Measurements from ENCODE around the gene PATE3. TPM values are rescaled to one million over a fixed set of nuclear protein-coding genes. Genes with fewer than 3 reads are reported as not detected.

The PATE3 gene, protein sequence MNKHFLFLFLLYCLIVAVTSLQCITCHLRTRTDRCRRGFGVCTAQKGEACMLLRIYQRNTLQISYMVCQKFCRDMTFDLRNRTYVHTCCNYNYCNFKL
- total RNA-seq (2014; rRNA removed; shearing (Covaris generic)) = not detected in 2 replicates
- polyA plus RNA-seq (2014; cell fraction: nucleus; rRNA removed) = not detected in 2 replicates

GRCh38 chr11:125787827-125788226 lies at the start of gene PATE3:
Gene PATE3 (plus strand): TSS chr11:125788127. CDS start chr11:125788152, 25 bp downstream.
- no peak for DNase-seq (ENCODE audit: extremely low read depth, low read depth)

DNA sequence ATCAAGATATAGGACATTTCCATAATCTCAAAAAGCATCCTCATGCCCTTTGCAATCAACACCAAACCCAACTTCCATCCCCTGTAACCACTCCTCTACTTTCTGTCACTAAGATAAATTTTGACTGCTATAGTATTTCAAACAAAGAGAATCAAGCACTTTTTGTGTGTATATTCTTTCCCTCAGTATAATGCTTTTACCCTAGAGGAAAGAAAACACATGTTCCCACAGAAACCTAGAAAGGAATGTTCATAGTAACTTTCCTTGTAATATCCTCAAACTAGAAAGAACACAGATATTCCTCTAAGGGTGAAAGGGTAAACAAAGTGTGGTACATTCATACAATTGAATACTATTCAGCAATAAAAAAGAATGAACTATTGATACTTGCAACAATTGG lies 47.3 kb upstream of the PATE3 start:
- no peak for DNase-seq (ENCODE audit: extremely low read depth, low read depth)

DNA sequence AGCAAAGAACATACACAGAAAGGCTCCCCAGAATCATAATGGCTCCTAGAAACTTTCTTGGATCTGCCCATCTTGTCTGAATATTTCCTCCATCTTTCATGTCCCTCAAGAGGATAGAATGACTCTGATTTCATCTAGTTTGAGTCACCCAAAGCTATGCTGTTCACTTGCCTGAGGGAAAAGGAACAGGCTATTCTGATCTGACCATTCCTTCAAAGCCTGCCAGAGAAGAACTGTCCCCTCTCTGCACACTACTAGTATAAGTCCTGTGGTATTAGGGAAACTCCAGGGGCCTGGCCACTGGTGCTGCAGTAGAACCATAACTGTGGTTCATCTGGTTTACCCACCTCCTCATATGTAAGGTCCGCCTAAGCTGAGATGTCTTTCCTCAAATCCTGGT lies 44.2 kb upstream of the PATE3 start:
- no peak for DNase-seq (ENCODE audit: extremely low read depth, low read depth)

DNA sequence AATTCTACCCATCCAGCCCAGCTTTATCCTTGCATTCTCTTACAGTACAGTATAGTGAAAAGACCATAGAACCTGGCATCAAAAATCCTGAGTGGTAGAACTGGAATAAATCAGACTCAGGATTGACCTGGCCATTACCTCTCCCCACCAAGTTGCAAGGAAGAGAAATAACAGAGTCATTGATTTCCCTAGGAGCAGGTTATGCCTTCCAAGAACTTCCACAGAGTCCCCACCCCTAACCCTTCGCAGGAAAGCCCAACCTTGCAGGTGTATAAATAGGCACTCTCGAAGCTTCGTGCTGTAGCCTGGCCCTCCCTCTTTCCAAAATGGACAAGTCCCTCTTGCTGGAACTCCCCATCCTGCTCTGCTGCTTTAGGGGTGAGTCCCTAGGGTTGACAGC lies 41.9 kb upstream of the PATE3 start, which contains the start of gene PATE1:
Gene PATE1 (plus strand): TSS at position 301 of the 400 bp plus-strand sequence. CDS start 26 bp downstream, at position 327.
- no peak for DNase-seq (ENCODE audit: extremely low read depth, low read depth)

GRCh38 chr11:125750629-125751028 lies 37.3 kb upstream of the PATE3 start:
- DNase-seq (ENCODE audit: extremely low read depth, low read depth) = no peak

DNA sequence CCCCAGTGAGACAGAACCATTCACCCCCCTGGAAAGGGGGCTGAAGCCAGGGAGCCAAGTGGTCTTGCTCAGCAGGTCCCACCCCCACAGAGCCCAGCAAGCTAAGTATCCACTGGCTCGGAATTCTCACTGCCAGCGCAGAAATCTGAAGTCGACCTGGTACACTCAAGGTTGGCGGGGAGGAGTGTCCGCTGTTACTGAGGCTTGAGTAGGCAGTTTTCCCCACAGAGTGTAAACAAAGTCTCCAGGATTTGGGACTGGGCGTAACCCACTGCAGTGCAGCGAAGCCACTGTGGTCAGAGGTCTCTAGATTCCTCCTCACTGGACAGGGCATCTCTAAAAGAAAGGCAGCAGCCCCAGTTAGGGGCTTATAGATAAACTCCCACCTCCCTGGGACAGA lies 31.9 kb upstream of the PATE3 start:
- DNase-seq (ENCODE audit: extremely low read depth, low read depth) = no peak

DNA sequence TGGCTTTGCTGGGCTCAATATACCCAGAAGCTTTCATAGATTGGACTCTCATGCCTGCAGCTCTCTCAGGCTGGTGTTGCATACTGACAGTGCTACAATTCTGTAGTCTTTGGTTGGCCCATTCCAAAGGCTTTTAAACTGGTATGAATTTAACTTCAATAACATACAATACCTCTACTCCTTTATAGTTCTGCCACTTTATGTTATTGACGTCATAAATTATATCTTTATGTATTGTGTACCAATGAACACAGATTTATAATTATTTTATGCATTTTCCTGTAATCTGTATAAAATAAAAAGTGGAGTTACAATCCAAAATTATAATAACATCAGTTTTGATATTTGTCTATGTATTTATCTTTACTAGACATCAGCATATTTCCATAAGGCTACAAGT lies 25.5 kb upstream of the PATE3 start:
- no peak for DNase-seq (ENCODE audit: extremely low read depth, low read depth)

DNA sequence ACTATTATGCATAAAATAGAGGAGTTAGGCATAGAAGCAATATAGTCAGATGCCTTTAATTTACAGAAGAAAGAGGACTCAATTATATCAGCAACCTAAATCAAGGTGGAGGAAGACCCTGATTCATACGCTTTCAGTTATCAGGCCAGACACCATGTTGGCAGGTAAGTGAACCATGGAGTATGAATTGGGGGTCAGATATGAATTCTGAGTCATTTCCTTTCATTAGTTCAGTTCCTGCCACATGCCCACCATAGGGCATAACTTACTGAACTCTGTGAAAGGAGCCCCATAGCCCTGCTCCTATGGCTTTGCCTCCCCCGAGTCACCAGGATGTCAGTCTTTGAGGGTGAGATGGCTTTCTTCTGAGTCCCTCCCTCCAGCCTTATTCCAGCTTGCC lies 24.4 kb upstream of the PATE3 start:
- DNase-seq (ENCODE audit: extremely low read depth, low read depth) = no peak

GRCh38 chr11:125766251-125766650 lies 21.7 kb upstream of the PATE3 start:
- DNase-seq (ENCODE audit: extremely low read depth, low read depth) = no peak

- DNase-seq (ENCODE audit: extremely low read depth, low read depth) = no peak
These were observed 19.4 kb upstream of the PATE3 start for GRCh38 chr11:125768336-125769046.

GRCh38 chr11:125770583-125770982 lies 17.3 kb upstream of the PATE3 start:
- DNase-seq (ENCODE audit: extremely low read depth, low read depth) = no peak

DNA sequence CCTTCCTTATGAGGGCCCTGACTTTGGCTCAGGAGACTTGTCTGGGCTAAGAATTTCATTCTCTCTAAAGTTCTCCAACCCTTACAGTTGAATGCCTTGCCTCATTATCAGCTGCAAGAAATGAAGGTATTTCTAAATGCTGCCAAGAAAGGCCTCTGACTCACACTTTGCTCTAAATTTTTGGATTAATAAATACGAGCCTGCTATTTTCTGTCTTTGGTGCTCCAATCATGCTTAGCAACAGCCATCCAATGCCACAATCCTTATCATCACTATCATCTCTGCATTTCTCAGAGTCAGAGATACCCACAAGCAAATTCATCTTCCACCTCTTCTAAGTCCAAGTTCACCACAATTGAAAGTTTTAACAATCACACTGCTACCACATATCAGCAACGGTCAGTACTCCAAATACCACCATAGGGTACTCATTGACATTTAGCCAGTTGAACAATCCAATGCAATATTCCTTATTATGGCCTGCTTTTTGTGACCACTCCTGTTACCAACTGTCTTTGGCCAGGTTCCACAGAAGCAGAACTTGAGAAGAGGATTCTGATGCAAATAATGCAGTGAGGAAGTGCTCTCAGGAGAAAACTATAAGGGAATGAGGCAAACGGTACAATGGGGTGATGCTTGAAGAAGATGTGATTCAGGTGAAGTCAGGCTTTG lies 15.0 kb upstream of the PATE3 start:
- DNase-seq (ENCODE audit: extremely low read depth, low read depth) = no peak

DNA sequence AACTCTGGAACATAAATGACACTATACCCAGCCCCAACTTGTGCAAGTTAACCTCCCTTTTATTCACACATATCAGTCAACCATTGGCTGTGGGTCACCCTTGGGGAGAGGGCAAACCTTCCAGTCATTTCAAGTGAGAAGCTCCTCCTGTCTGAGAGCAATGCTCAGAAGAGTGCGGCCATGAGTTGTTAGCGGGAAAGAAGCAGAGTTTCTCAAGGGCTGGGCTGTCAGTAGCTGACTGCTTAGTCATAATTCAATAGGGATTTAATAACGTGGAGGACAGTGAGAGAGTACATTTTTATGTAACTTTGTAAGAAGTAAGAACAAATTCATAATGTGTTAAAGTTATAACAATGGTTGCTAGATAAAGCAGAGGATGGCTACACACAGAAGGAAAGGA lies 14.4 kb upstream of the PATE3 start:
- DNase-seq (ENCODE audit: extremely low read depth, low read depth) = no peak

DNA sequence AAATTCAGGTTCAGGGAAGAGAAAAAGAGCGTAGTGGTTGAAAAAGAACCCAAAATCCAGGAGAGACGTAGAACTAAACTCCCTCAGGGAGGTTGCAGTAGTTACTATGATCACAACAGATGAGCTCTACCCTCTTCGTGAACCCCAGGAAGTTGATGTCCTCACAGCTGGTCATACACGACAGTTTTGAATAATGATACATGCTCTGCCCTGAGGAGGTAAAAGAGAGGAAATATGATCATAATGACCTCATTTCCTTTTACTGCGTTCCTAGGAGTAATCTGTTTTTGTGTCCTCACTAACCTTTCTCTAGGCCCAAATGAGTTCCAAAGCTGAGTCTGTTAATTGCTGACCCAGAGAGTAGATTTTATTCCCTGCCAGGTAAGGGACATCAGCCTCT lies 10.6 kb upstream of the PATE3 start:
- no peak for DNase-seq (ENCODE audit: extremely low read depth, low read depth)

- DNase-seq (ENCODE audit: extremely low read depth, low read depth) = no peak
These were observed 9.2 kb upstream of the PATE3 start, which contains the start of gene PATE2 for GRCh38 chr11:125778728-125779127. Gene PATE2 (minus strand): TSS chr11:125778828. CDS start chr11:125778773, 55 bp downstream.

GRCh38 chr11:125784678-125785077 lies 3.2 kb upstream of the PATE3 start:
- DNase-seq (ENCODE audit: extremely low read depth, low read depth) = no peak

GRCh38 chr11:125790825-125791224 lies 2.9 kb downstream of the PATE3 start:
- no peak for DNase-seq (ENCODE audit: extremely low read depth, low read depth)

DNA sequence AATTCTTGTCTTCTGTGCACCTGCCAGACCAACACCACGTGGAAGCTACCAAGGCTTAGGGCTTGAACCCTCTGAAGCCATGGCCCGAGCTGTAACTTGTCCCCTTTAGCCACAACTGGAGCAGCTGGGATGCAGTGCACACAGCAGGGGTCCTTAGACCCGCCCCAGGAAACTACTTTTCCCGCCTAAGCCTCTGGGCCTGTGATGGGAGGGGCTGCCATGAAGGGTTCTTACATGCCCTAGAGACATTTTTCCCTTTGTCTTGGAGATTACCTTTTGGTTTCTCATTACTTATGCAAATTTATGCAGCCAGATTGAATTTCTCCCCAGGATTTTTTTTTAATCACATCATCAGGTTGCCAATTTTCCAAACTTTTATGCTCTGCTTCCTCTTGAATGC lies 9.7 kb downstream of the PATE3 start:
- DNase-seq (ENCODE audit: extremely low read depth, low read depth) = no peak

DNA sequence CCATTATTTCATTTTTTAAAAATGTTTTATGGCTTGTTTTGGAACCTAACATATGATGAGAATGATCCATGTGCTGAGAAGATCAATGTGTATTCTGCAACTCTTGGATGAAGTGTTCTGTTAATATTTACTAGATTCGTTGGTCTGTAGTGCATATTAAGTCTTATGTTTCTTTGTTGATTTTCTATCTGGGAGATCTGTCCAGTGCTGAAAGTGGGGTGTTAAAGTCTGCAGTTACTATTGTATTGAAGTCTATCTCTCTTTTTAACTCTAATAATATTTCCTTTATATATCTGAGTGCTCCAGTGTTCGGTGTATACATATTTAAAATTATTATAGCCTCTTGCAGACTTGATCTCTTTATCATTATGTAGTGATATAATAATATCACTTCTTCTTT lies 11.9 kb downstream of the PATE3 start:
- no peak for DNase-seq (ENCODE audit: extremely low read depth, low read depth)

DNA sequence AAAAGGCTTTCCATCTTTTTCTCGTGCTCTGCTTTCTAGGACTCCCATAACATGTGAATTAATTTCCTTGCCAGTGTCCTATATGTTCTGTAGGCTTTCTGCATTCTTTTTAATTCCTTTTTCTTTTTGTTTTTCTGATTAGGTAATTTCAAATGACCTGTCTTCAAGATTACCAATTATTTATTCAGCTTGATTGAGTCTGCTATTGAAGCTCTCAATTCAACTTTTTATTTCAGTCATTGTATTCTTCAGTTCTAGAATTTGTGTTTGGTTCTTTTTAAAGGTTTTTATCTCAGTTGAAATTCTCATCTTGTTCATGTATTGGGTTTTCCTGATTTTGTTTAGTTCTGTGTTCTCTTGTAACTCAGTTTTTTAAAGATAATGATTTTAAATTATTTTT lies 14.5 kb downstream of the PATE3 start:
- DNase-seq (ENCODE audit: extremely low read depth, low read depth) = no peak

- DNase-seq (ENCODE audit: extremely low read depth, low read depth) = no peak
These were observed 20.0 kb downstream of the PATE3 start for GRCh38 chr11:125807909-125808308.

- DNase-seq (ENCODE audit: extremely low read depth, low read depth) = no peak
These were observed 45.1 kb downstream of the PATE3 start, which contains the start of gene PATE4 for GRCh38 chr11:125833016-125833415. Gene PATE4 (plus strand): TSS chr11:125833316. CDS start chr11:125833360, 44 bp downstream.

Measured in NCI-H460 (cell line).